HCT116 (cell line): ENCODE data around the gene LRRC47. TPM values are rescaled to one million over a fixed set of nuclear protein-coding genes. Genes with fewer than 3 reads are reported as not detected.

ENCODE experiments used
- ATAC-seq: fragments of 200-7000 bp; cut with Tn5 transposase; 2 replicates; pipeline ENCODE4 v1.9.1; 2020; ENCODE audit warnings: mild to moderate bottlenecking, moderate library complexity
- BruUV-seq: library from RNA; stranded (reverse); fragments of 400-500 nt; replicated peaks from 2 replicates; lab custom pipeline; 2021; lab: Mats Ljungman, UMichigan
- CTCF ChIA-PET: fragments of 300-600 bp; sonication (Branson Sonifier 250); formaldehyde crosslinking; loops from one replicate; lab custom pipeline; 2021; ENCODE audit warnings: antibody characterized with exemption; lab: Charles Lee
- POLR2A ChIA-PET: fragments of 300-600, 350-600 bp; sonication (Branson Sonifier 250); formaldehyde crosslinking; loops from one replicate; lab custom pipeline; 2021; ENCODE audit warnings: antibody characterized with exemption; lab: Charles Lee
- RAD21 ChIA-PET, 2 experiments: fragments of 300-600 bp; sonication (Branson Sonifier 250); formaldehyde crosslinking; loops; one replicate each; lab custom pipeline; 2023; ENCODE audit warnings: low total read pairs in 2 of 2; ENCODE audit not compliant: uncharacterized antibody in 2 of 2, unreplicated experiment in 2 of 2, low non-redundant PET in 1 of 2; lab: Charles Lee
- DNase-seq: peaks from one replicate; pipeline ENCODE4 v3.0.0-alpha.2; 2010; ENCODE audit warnings: low read depth, low spot score
- H2AFZ ChIP-seq: fragments of 200-600 bp; shearing (Covaris generic), sonication (generic); 2 replicates; pipeline ENCODE4 v1.6.1; 2017; ENCODE audit warnings: low read depth, mixed run types, mixed read lengths, antibody characterized with exemption, low read length; ENCODE audit not compliant: poor library complexity, severe bottlenecking
- H3K27ac ChIP-seq: 2 replicates; pipeline ENCODE4 v1.5.1; 2012; ENCODE audit warnings: low read depth, low read length
- H3K27me3 ChIP-seq: fragments of 200-600 bp; sonication (generic); 2 replicates; pipeline ENCODE4 v1.6.1; 2016; ENCODE audit warnings: mixed run types, low read length, mixed read lengths; ENCODE audit not compliant: insufficient read depth
- H3K36me3 ChIP-seq, 2 experiments: fragments of 200-500 bp in 1 of 2; fragments of 200-600 bp in 1 of 2; sonication (Bioruptor generic) in 1 of 2; sonication (generic) in 1 of 2; 2 replicates each; pipeline versions ENCODE4 v1.5.1 to v1.6.1; 2014 to 2016; ENCODE audit warnings: low read length in 2 of 2, inconsistent platforms in 1 of 2, mixed read lengths in 1 of 2, mixed run types in 1 of 2; ENCODE audit not compliant: insufficient read depth in 2 of 2, control insufficient read depth in 1 of 2
- H3K4me1 ChIP-seq, 2 experiments: fragments of 200-600 bp in 1 of 2; sonication (generic) in 1 of 2; 2 replicates each; pipeline versions ENCODE4 v1.5.1 to v1.6.1; 2012 to 2017; ENCODE audit warnings: low read length in 2 of 2, inconsistent platforms in 1 of 2, mild to moderate bottlenecking in 1 of 2, mixed read lengths in 1 of 2, mixed run types in 1 of 2, moderate library complexity in 1 of 2; ENCODE audit not compliant: insufficient read depth in 2 of 2, control insufficient read depth in 1 of 2
- H3K4me2 ChIP-seq: fragments of 200-600 bp; sonication (generic); 2 replicates; pipeline ENCODE4 v1.6.1; 2017; ENCODE audit warnings: mixed run types, low read length, mixed read lengths
- H3K4me3 ChIP-seq, 2 experiments: fragments of 200-600 bp in 1 of 2; sonication (generic) in 1 of 2; replicated peaks in 1 of 2; 2 replicates each; pipeline ENCODE4 v1.5.1; 2011 to 2016; ENCODE audit warnings: low read length in 2 of 2, control low read depth in 1 of 2, low read depth in 1 of 2, mild to moderate bottlenecking in 1 of 2, mixed read lengths in 1 of 2, mixed run types in 1 of 2
- H3K79me2 ChIP-seq: fragments of 200-600 bp; sonication (generic); 2 replicates; pipeline ENCODE4 v1.6.1; 2017; ENCODE audit warnings: mild to moderate bottlenecking, mixed run types, low read length, moderate library complexity, mixed read lengths; ENCODE audit not compliant: insufficient read depth
- H3K9ac ChIP-seq: fragments of 200-600 bp; sonication (generic); 2 replicates; pipeline ENCODE4 v1.6.1; 2016; ENCODE audit warnings: low read length, mixed read lengths
- H3K9me2 ChIP-seq: fragments of 200-600 bp; sonication (generic), shearing (Covaris generic); 2 replicates; pipeline ENCODE4 v1.6.1; 2017; ENCODE audit warnings: mixed run types, mild to moderate bottlenecking, moderate library complexity; ENCODE audit not compliant: insufficient read depth
- H3K9me3 ChIP-seq, 2 experiments: fragments of 200-500 bp in 1 of 2; fragments of 200-600 bp in 1 of 2; sonication (Bioruptor generic) in 1 of 2; sonication (generic) in 1 of 2; 2 replicates each; pipeline ENCODE4 v1.6.1; 2014 to 2017; ENCODE audit warnings: low read length in 2 of 2, mixed read lengths in 2 of 2, inconsistent platforms in 1 of 2, low read depth in 1 of 2, mild to moderate bottlenecking in 1 of 2, mixed run types in 1 of 2, moderate library complexity in 1 of 2; ENCODE audit not compliant: control insufficient read depth in 1 of 2, insufficient read depth in 1 of 2
- H4K20me1 ChIP-seq: fragments of 200-600 bp; sonication (generic), shearing (Covaris generic); 2 replicates; pipeline ENCODE4 v1.6.1; 2017; ENCODE audit warnings: mixed run types, mild to moderate bottlenecking, moderate library complexity; ENCODE audit not compliant: insufficient read depth
- JUND ChIP-seq: IDR thresholded peaks from 2 replicates; pipeline ENCODE4 v1.6.1; 2012
- SIN3A ChIP-seq: IDR thresholded peaks from 2 replicates; pipeline ENCODE4 v1.6.1; 2012; ENCODE audit warnings: low read depth
- SRF ChIP-seq: IDR thresholded peaks from 2 replicates; pipeline ENCODE4 v1.6.1; 2012; ENCODE audit warnings: low read depth
- YY1 ChIP-seq: IDR thresholded peaks from 2 replicates; pipeline ENCODE4 v1.6.1; 2011; ENCODE audit warnings: low read length, low read depth, moderate library complexity, mild to moderate bottlenecking; ENCODE audit not compliant: insufficient replicate concordance; ENCODE audit errors: extremely low read depth
- ZFX ChIP-seq: fragments of 450-650 bp; IDR thresholded peaks from 2 replicates; pipeline ENCODE4 v1.6.1; 2017
- intact Hi-C: fragments of 100-400 bp; cut with micrococcal nuclease; formaldehyde crosslinking; loops from 2 replicates; pipeline ENCODE4 v1.10.0; 2022
- total RNA-seq: library from RNA; stranded (reverse); gene quantifications from one replicate; pipeline ENCODE4 v1.2.1, GENCODE V29; 2021; ENCODE audit not compliant: unreplicated experiment
- TF ChIP-seq, protein P1 (sequence below): IDR thresholded peaks from 2 replicates; pipeline ENCODE4 v1.6.1; 2012
- TF ChIP-seq, protein P2 (sequence below): IDR thresholded peaks from 2 replicates; pipeline ENCODE4 v1.6.1; 2012
- TF ChIP-seq, protein P3 (sequence below), 3 experiments: fragments of 200-600 bp in 1 of 3; sonication (generic) in 1 of 3; IDR thresholded peaks in 2 of 3; conservative IDR thresholded peaks in 1 of 3; 2 replicates each; pipeline ENCODE4 v1.5.1; 2012 to 2017; ENCODE audit warnings: low read depth in 2 of 3, low read length in 2 of 3, antibody characterized with exemption in 1 of 3, borderline replicate concordance in 1 of 3, control low read depth in 1 of 3, mild to moderate bottlenecking in 1 of 3, mixed read lengths in 1 of 3, mixed run types in 1 of 3, moderate library complexity in 1 of 3; ENCODE audit not compliant: insufficient read depth in 1 of 3

Gene LRRC47
- total RNA-seq, 1 experiment from 2014 or later: 48.0 TPM

DNA sequence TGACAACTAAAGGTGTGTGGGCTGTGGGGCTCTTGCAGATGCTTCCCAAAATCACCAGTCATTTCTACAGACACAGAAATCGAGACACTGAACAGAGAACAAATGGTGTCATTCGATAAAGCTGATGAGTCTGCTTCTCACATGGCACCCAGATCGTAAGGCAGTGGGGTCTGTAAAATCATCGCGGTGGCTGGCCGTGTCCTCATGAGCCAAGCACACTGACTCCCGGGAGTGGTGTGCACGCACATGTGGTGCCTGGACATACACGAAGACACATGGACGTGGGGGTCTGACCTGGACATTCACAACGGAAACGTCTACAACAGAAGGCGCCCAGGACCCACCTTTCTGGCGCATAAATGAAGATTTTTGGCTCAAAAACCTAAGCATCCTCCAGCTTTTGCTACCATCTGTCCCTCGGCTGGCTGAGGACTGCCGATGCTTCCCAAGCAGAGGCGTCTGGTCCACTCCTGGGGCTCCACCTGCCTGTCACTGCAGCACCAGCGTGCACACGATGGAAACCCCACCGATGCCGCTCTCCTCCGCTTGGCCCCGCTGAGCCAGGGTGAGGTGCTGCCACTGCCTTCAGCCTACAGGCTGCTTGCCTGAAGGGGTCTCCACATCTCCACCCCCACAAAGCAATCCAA, 16.9 kb downstream of the LRRC47 start:
- Histone ChIP-seq H3K27me3 (no peaks in the 10 kb centered on the region), H3K9ac (no peak overlapping the region), H3K9me2 (no peaks in the 10 kb centered on the region), H2AFZ (no peak overlapping the region), H4K20me1 (no peaks in the 10 kb centered on the region), H3K79me2 (no peaks in the 10 kb centered on the region), H3K4me1 (peaks cover 16 to 21% of the 10 kb centered on the region in 2 experiments), H3K4me2 (no peak overlapping the region), H3K4me3 (no peak overlapping the region), H3K27ac (no peak overlapping the region), H3K9me3 (no peaks in the 10 kb centered on the region), H3K36me3 (peaks cover 20 to 28% of the 10 kb centered on the region in 2 experiments; a peak in 3 of 4 replicates)
- ChIA-PET RAD21 (no interaction called here), CTCF (no interaction called here), POLR2A (no interaction called here)
- intact Hi-C loops: no loop called here
- ATAC-seq (no peak), DNase-seq (no peak)
- TF ChIP-seq, protein P1, sequence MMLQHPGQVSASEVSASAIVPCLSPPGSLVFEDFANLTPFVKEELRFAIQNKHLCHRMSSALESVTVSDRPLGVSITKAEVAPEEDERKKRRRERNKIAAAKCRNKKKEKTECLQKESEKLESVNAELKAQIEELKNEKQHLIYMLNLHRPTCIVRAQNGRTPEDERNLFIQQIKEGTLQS: no peak
- TF ChIP-seq, protein P2, sequence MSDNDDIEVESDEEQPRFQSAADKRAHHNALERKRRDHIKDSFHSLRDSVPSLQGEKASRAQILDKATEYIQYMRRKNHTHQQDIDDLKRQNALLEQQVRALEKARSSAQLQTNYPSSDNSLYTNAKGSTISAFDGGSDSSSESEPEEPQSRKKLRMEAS: no peak
- TF ChIP-seq ZFX (no peak), YY1 (no peak), SIN3A (no peak), JUND (no peak), SRF (no peak)
- TF ChIP-seq, protein P3, sequence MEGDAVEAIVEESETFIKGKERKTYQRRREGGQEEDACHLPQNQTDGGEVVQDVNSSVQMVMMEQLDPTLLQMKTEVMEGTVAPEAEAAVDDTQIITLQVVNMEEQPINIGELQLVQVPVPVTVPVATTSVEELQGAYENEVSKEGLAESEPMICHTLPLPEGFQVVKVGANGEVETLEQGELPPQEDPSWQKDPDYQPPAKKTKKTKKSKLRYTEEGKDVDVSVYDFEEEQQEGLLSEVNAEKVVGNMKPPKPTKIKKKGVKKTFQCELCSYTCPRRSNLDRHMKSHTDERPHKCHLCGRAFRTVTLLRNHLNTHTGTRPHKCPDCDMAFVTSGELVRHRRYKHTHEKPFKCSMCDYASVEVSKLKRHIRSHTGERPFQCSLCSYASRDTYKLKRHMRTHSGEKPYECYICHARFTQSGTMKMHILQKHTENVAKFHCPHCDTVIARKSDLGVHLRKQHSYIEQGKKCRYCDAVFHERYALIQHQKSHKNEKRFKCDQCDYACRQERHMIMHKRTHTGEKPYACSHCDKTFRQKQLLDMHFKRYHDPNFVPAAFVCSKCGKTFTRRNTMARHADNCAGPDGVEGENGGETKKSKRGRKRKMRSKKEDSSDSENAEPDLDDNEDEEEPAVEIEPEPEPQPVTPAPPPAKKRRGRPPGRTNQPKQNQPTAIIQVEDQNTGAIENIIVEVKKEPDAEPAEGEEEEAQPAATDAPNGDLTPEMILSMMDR (IDR thresholded peaks at IDR 0.05 in 2 of 3, conservative IDR thresholded peaks at IDR 0.05 in 1 of 3; ENCODE audit: borderline replicate concordance in 1 of 3, insufficient read depth in 1 of 3, low read depth in 2 of 3, low read length in 2 of 3): no peak
- BruUV-seq: no TSS peak
